Hepatocyte (in vitro differentiated cells): Measurements from ENCODE around the gene C1QBP.

Source experiments
- EZH2 ChIP-seq: fragments of 200-600 bp; sonication (generic); IDR thresholded peaks from 2 replicates; pipeline ENCODE4 v1.6.1; 2016; ENCODE audit warnings: antibody characterized with exemption, mild to moderate bottlenecking, borderline replicate concordance
- EZH2phosphoT487 ChIP-seq: fragments of 200-600 bp; sonication (generic); IDR thresholded peaks from one replicate; pipeline ENCODE4 v1.6.1; 2018; ENCODE audit warnings: antibody characterized with exemption, mild to moderate bottlenecking, low read depth, moderate library complexity; ENCODE audit not compliant: unreplicated experiment, severe bottlenecking
- TF ChIP-seq, protein P1 (sequence below): fragments of 200-600 bp; sonication (generic); IDR thresholded peaks from 2 replicates; pipeline ENCODE4 v1.5.1; 2016; ENCODE audit warnings: antibody characterized with exemption, mild to moderate bottlenecking; ENCODE audit not compliant: poor library complexity

DNA sequence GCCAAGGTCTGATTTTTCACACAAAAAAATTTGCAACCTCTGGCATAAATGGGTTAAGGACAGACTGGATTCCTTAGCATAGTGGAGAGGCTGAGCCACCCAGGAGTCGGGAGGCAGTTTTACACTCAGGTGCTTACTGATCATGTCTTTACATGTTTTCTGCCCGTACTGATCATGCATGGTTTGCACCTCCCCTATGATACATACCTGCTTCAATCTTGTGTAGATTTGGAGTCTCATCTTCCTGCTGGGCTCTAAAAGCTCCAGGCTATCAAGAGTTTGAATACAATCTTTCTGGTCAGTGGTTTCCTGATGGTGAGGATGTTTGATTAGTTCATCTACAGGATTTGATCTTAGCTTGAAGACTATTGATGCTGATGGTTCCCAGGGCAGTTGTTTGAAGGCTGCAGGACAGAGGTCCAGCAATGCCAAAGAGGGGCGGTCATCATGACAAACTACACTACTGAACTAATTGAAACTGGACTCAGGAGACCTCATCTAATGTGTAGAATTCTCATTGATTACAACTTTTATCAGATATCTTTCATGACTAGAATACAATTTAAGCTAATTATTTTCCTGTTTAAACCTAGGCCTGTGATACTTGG, 6.9 kb downstream of the C1QBP start:
- TF ChIP-seq, protein P1, sequence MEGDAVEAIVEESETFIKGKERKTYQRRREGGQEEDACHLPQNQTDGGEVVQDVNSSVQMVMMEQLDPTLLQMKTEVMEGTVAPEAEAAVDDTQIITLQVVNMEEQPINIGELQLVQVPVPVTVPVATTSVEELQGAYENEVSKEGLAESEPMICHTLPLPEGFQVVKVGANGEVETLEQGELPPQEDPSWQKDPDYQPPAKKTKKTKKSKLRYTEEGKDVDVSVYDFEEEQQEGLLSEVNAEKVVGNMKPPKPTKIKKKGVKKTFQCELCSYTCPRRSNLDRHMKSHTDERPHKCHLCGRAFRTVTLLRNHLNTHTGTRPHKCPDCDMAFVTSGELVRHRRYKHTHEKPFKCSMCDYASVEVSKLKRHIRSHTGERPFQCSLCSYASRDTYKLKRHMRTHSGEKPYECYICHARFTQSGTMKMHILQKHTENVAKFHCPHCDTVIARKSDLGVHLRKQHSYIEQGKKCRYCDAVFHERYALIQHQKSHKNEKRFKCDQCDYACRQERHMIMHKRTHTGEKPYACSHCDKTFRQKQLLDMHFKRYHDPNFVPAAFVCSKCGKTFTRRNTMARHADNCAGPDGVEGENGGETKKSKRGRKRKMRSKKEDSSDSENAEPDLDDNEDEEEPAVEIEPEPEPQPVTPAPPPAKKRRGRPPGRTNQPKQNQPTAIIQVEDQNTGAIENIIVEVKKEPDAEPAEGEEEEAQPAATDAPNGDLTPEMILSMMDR, result no peak
- no peak for TF ChIP-seq EZH2
- TF ChIP-seq EZH2phosphoT487, result no peak
